Esophagus squamous epithelium (tissue), 5 donors: ENCODE measurements around the gene CSNK1G1. TPM values are rescaled to one million over a fixed set of nuclear protein-coding genes. Genes with fewer than 3 reads are reported as not detected.

Experiments
- DNase-seq: peaks from one replicate; lab custom pipeline; 2025; lab: John Stamatoyannopoulos, UW
- H3K27ac ChIP-seq, 4 donors: fragments of 200-600 bp; sonication (generic); one replicate each; pipeline ENCODE4 v1.5.1; 2016 to 2019; ENCODE audit warnings: mild to moderate bottlenecking in 1 of 4
- H3K27me3 ChIP-seq, 4 donors: fragments of 200-600 bp; sonication (generic); 1 replicate in 3 of 4; 2 replicates in 1 of 4; pipeline versions ENCODE4 v1.5.1 to v1.6.0; 2017 to 2021; ENCODE audit warnings: antibody characterized with exemption in 1 of 4
- H3K36me3 ChIP-seq, 3 donors: fragments of 200-600 bp; sonication (generic); one replicate each; pipeline ENCODE4 v1.5.1; 2016 to 2019
- H3K4me1 ChIP-seq, 3 donors: fragments of 200-600 bp; sonication (generic); one replicate each; pipeline ENCODE4 v1.5.1; 2017 to 2019
- H3K4me3 ChIP-seq, 4 donors: fragments of 200-600 bp; sonication (generic); 1 replicate in 3 of 4; 2 replicates in 1 of 4; pipeline ENCODE4 v1.5.1; 2016 to 2019; ENCODE audit warnings: mild to moderate bottlenecking in 2 of 4, moderate library complexity in 1 of 4
- H3K9me3 ChIP-seq, 3 donors: fragments of 200-600 bp; sonication (generic); one replicate each; pipeline ENCODE4 v1.5.1; 2016 to 2019
- CTCF ChIP-seq, 6 experiments: fragments of 450-650 bp in 4 of 6; fragments of 200-600 bp in 2 of 6; sonication (generic) in 2 of 6; IDR thresholded peaks; one replicate each; pipeline ENCODE4 v1.5.1; 2016 to 2019; ENCODE audit warnings: antibody characterized with exemption in 6 of 6, mild to moderate bottlenecking in 4 of 6, moderate library complexity in 4 of 6
- POLR2A ChIP-seq, 4 donors: fragments of 450-650 bp; IDR thresholded peaks; one replicate each; pipeline ENCODE4 v1.6.1; 2017; ENCODE audit warnings: antibody characterized with exemption in 4 of 4, mild to moderate bottlenecking in 4 of 4, moderate library complexity in 3 of 4
- WGBS, 2 donors: methylation state at CpG; one replicate each; pipeline ENCODE4 v1.1.5; 2018; 5-methylcytosine and 5-hydroxymethylcytosine counted together
- intact Hi-C: fragments of 100-400 bp; cut with DNase I; formaldehyde crosslinking; loops from one replicate; pipeline ENCODE4 v1.15.0; 2022
- total RNA-seq, 4 donors: library from RNA; depleted of rRNA; stranded (reverse); fragments of >200 nt; gene quantifications; one replicate each; pipeline ENCODE4 v1.1.0, GENCODE V29; 2016
- donor health status: DM: yes; HTN: yes; CAD: no.

Gene CSNK1G1
- total RNA-seq, 4 donors from 2014 or later, result 15.0 to 21.4 (median 16.8) TPM

GRCh38 chr15:64389036-64389435, 33.1 kb upstream of the CSNK1G1 start:
- Histone ChIP-seq H3K27ac (no peak overlapping the region), H3K4me3 (peak overlapping the region in 1 of 4 donors; percentile 89), H3K4me1 (peaks cover 0 to 22% (median 11%) of the 10 kb centered on the region in 3 donors), H3K27me3 (no peaks in the 10 kb centered on the region), H3K36me3 (peaks cover 0 to 39% (median 3%) of the 10 kb centered on the region in 3 donors), H3K9me3 (no peaks in the 10 kb centered on the region)
- DNase-seq, result no peak
- intact Hi-C loops, result loop anchor here (10.0 kb wide), 1 partner anchor 224 kb away; the partner anchor contains the start of gene PPIB
- WGBS, 2 donors, result 85 to 87% methylated on average over 5 of the region's 5 CpGs
- no peak for TF ChIP-seq CTCF (IDR thresholded peaks at IDR 0.05)
- TF ChIP-seq POLR2A (IDR thresholded peaks at IDR 0.05), result no peak

DNA sequence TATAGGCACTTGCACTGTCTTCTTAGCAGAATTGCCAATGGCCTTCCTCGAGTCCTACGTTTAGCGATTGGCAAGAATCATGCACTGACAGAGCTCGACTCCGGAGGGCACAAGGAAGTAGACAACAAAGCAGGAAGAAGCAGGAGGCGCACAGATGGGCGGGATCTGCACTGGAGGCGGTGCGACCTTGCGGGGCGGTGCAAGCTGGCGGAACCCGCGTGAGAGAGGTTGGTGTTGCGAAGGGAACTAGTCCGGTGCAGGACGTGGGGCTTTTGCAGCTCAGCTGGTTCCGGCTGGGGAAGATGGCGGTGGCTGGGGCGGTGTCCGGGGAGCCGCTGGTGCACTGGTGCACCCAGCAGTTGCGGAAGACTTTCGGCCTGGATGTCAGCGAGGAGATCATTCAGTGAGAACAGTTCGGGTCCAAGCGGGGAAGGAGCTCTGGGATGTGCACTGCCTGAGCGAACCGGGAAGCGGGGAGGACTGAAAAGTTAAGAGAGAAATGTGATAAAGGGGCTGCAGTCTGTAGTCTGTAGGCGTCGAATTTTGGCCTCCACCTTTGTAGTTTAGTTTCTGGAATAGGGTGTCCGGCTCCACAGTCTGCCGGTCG, 31.7 kb upstream of the CSNK1G1 start, which contains the start of gene TRIP4:
TSS of gene TRIP4 (plus strand) at position 275 of the 607 bp plus-strand sequence. CDS start at position 303, 28 bp downstream.
- peaks cover 0 to 22% (median 11%) of the 10 kb centered on the region in 3 donors for H3K4me1 ChIP-seq
- intact Hi-C loops, result loop anchor here (10.0 kb wide), 1 partner anchor 223 kb away; the partner anchor contains the start of gene PPIB
- 0% methylated on average over 33 to 35 of the region's 35 CpGs for WGBS, 2 donors

GRCh38 chr15:64386291-64386690, 30.3 kb upstream of the CSNK1G1 start:
- WGBS, 2 donors, result 92 to 95% methylated on average over 5 to 6 of the region's 7 CpGs
- no peak overlapping the region for H3K27ac ChIP-seq
- intact Hi-C loops, result loop anchor here (10.0 kb wide), 1 partner anchor 221 kb away; the partner anchor contains the start of gene PPIB

More for the DNA sequence above, 31.7 kb upstream of the CSNK1G1 start, which contains the start of gene TRIP4:
- no peaks in the 10 kb centered on the region for H3K9me3 ChIP-seq
- DNase-seq, result peak; percentile 86
- TF ChIP-seq POLR2A (IDR thresholded peaks at IDR 0.05), result peak in 2 of 4 donors; percentile 46 to 47
- TF ChIP-seq CTCF (IDR thresholded peaks at IDR 0.05), result peak in 1 of 6 experiments; percentile 34
- no peaks in the 10 kb centered on the region for H3K27me3 ChIP-seq
- peak within 1 kb of the TSS; percentile 66 to 91 (median 88) for H3K4me3 ChIP-seq
- H3K27ac ChIP-seq, result peak within 1 kb of the TSS; percentile 81 to 86 (median 84)
- peaks cover 0 to 26% (median 0%) of the 10 kb centered on the region in 3 donors for H3K36me3 ChIP-seq

GRCh38 chr15:64383760-64384159, 27.8 kb upstream of the CSNK1G1 start:
- DNase-seq, result no peak
- Histone ChIP-seq H3K4me3 (no peak overlapping the region), H3K27ac (no peak overlapping the region), H3K4me1 (peaks cover 11 to 41% (median 13%) of the 10 kb centered on the region in 3 donors), H3K36me3 (no peaks in the 10 kb centered on the region), H3K27me3 (no peaks in the 10 kb centered on the region), H3K9me3 (no peaks in the 10 kb centered on the region)
- TF ChIP-seq CTCF (IDR thresholded peaks at IDR 0.05), result no peak
- TF ChIP-seq POLR2A (IDR thresholded peaks at IDR 0.05), result no peak
- WGBS, 2 donors, result 71 to 74% methylated on average over 2 of the region's 2 CpGs
- intact Hi-C loops, result loop anchor here (10.0 kb wide), 1 partner anchor 219 kb away; the partner anchor contains the start of gene PPIB

More at GRCh38 chr15:64386291-64386690, 30.3 kb upstream of the CSNK1G1 start:
- TF ChIP-seq CTCF (IDR thresholded peaks at IDR 0.05) (no peak), POLR2A (IDR thresholded peaks at IDR 0.05) (no peak)
- peaks cover 0 to 13% (median 0%) of the 10 kb centered on the region in 3 donors for H3K36me3 ChIP-seq
- no peaks in the 10 kb centered on the region for H3K9me3 ChIP-seq
- no peaks in the 10 kb centered on the region for H3K27me3 ChIP-seq
- DNase-seq, result no peak
- H3K4me3 ChIP-seq, result no peak overlapping the region
- H3K4me1 ChIP-seq, result peaks cover 6 to 30% (median 11%) of the 10 kb centered on the region in 3 donors
